HG03103 (cell line): ENCODE results near the gene NPAS3.

ENCODE experiments used
- ATAC-seq: cut with Tn5 transposase; IDR thresholded peaks from one replicate; pipeline ENCODE4 v1.9.1; 2021; ENCODE audit warnings: low read depth; ENCODE audit not compliant: unreplicated experiment

Gene NPAS3

DNA sequence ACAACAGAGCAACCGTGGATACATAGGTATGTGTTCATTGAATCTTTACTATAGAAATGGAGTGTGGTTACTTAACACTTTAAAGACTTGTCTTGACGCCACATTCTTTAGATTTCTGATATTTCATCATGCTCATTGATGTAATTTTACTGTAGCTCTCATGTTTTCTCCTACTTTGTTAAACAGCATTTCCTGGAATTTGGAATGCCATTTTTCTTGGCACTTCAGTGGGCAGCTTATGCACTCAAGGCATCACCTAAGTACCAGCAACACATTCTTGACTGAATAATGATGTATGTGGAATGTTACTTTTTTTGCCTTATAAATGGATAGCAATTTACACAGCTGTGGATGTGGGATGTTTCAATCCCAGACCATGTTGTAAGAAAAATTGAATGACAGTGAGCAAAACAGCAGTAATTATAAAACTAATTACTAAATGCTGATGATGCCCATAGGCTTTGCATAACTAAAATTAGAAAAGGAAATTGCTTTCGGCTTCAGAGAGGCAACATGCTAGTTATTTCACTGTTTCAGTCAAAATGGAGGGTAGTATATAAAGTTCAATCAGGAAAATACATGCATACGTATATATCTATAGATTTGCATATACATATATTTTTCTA is 298.5 kb downstream of the NPAS3 start:
- ATAC-seq: no peak

DNA sequence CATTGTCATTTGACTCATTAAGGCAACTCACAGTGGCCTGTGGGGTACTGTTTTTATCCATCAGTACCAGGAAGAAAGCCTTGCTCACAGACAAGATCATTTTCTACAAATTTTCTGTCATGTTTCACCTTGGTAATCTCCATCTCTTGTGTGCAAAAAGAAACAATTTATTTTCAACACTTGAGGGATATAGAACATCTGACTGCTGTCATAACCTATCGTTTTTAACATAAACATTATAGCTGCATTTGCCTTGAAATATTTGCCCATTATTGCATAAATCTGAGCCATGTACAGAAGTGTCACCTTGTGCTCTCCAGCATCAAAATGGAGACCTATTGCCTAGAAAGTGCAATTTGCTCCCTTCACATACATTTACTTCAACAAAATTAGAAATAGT is 300.8 kb downstream of the NPAS3 start:
- no peak for ATAC-seq

GRCh38 chr14:33240466-33240865 is 301.8 kb downstream of the NPAS3 start:
- no peak for ATAC-seq

GRCh38 chr14:33241331-33241730 is 302.7 kb downstream of the NPAS3 start:
- ATAC-seq: no peak

DNA sequence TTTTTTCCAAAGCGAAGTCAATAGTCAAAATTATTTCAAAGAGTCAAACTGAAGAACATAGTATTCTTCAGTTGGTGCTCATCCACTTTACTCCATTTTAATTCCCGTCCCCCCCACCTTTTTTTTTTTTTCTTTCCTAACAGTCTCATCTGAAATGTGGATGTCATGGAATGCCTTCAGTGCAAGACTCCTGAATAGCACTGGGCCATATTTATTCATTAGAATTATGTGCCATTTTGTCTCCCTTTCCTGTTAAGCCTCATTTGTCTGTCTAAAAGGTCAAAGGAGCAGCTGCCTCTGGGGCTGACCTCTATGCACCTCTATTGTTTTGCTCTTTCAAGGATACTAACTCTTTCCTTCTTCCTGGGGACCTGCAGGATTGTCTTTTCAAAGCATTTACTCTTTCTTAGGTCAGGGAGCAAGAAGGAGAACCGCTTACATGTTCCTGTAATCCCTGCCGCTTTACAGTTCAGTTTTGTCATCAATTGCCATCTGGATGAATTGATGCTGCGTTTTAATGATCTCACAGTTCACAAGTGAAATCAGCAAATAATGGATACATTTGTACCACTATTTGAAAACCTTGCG is 310.6 kb downstream of the NPAS3 start:
- ATAC-seq: no peak

DNA sequence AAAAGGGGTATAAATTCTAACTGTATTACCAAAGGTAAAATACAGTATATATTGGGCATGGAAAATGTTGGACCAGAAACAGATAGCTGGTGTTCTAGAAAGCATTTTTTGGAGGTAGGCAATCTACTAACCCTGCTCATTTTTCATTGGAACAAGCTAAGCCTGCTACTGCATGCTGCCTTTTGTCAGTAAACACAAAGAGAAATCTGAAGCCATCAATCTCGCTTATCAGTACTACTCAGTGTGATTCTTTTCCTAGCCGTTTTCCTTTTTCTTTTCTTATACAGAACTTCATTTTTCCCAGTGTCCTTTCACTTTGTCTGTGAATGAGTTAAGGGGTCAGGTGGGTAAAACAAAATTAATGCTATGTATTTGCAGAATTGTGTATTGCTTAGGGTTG is 312.3 kb downstream of the NPAS3 start:
- no peak for ATAC-seq

GRCh38 chr14:33254342-33254741 is 315.7 kb downstream of the NPAS3 start:
- ATAC-seq: no peak

GRCh38 chr14:33254861-33255395 is 316.2 kb downstream of the NPAS3 start:
- no peak for ATAC-seq

- ATAC-seq: no peak
Measured at GRCh38 chr14:33257796-33258195, 319.1 kb downstream of the NPAS3 start.

DNA sequence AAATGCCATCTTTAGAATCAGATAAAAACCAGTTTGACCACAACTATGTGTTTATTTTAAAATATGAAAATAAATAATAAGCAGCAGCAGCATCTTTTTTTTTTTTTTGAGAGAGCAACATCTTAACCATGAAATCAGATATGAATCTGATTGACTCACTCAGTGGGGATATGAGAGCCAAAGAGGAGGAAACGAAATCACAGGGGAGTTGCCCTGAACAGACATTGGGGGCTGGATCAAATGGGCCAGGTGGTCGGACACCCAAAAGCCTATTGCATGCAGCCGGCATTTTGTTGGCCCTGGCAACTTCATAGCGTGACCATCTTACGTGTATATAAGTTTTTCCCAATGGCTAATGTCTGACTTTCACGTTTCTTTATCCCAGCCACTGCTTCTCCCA is 321.1 kb downstream of the NPAS3 start:
- ATAC-seq: no peak

DNA sequence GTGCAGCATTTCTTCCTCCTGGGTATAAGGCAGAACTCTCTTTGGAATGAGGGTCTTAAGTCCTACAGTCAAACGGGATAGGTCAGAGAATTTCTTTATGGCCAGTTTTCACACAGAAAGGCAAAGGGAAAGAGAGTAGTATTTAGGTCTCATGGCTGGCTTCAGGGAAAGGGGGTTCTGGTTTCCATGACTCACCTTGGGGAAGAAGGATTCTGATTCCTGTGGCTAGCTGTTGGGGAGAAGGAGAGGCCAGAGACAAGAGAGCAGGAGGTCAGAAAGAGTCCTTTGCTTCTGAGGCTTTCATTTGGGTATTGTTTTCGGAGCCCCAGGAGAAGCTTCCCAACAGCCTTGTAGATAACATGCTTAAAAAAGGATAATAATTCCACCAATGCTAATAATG is 332.5 kb downstream of the NPAS3 start:
- ATAC-seq: no peak

DNA sequence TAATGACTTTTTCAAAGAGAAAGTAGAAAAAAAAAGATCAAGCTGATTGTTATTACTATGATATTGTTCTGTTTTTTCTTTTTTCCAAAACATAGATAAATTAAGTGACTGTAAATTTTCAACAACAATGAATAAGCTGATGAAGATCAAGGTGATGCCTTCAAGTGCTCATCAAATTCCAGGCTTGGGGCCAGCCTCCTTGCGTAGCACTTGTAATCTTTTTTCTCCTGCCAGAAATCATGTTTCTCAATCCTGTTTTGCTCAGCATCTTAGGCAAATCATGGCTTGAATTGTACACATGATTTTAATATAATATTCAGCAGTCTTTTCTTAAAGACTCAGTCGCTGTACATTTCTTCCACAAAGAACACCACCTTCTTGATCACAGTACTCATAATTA is 333.2 kb downstream of the NPAS3 start:
- no peak for ATAC-seq

- ATAC-seq: no peak
Measured at GRCh38 chr14:33273978-33274377, 335.3 kb downstream of the NPAS3 start.

GRCh38 chr14:33275879-33276278 is 337.2 kb downstream of the NPAS3 start:
- ATAC-seq: no peak

DNA sequence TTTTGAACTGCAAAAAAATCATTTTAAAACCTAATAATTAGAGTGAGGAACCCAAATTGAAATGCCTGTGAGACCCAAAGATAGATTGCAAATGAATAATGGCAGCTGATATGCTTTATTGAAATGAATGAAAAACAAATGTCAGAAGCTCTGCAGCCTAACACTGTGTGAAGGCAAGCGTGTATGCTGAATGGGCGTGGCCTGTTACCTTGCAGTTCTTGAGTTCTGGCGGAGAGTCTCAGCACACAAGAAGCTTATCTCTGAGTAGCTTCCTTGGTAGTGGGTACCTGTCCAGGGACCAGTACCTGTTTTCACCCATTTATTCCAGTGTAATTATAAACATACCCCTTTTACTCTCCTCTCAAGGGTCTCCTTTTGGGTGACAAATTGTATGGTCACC is 341.2 kb downstream of the NPAS3 start:
- no peak for ATAC-seq

DNA sequence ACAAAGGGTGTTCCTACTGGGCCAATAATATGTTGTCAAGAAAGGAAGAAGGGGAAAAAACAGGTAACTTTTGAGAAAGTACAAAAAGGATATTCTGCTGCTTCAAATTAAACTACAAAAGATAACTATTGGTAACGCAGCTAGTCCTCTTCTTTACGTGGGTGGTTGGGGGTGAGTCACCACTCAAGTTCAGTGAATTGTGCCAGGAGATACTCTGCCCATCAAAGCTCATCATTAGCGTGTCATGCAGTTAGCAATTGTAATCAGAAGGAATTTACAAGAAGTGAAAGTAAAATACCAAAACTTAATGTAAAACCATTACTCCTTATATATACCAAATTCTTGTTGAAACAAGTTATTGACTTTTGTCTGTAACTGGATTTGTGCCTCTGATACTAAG is 342.0 kb downstream of the NPAS3 start:
- no peak for ATAC-seq

DNA sequence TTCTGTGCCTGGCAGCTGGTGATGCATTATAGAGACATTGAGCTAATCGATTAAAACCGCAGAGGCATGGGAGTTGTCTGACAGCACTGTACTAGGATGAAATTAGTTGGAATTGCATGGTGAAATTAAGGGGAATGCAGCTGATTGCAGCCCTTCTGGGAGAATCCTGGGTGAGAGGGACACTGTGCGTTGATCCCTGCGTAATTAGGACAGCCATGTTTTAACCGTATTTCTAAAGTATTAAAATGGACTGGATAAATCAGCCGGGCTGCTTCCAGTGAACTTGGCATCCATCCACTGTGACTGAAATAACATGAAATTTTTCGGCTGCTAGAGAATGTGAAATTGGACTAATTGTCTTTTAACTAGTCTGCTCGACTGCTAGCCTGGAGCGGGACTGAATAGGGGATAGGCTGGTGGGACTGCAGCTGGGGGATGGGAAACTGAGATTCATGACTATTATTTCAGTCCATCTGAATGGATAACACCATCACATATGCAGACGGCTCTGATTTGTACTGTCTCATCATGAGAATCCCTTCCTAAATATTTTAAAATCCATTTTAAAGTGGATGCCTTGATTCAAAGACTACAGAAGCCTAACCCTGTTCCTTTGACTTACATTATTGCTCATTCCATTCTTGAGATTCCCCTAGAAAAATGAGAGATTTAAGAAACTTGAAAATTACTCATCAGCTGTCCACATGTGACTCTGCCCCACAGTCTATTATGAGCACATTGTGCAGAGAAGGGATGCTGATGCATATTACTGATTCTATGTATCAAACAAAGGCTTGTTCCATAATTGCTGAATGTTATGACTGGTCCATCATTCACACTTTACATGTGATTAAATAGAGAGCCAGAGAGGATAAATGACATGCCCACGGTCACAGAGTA is 343.9 kb downstream of the NPAS3 start:
- no peak for ATAC-seq

GRCh38 chr14:33285902-33286700 is 347.4 kb downstream of the NPAS3 start:
- no peak for ATAC-seq

DNA sequence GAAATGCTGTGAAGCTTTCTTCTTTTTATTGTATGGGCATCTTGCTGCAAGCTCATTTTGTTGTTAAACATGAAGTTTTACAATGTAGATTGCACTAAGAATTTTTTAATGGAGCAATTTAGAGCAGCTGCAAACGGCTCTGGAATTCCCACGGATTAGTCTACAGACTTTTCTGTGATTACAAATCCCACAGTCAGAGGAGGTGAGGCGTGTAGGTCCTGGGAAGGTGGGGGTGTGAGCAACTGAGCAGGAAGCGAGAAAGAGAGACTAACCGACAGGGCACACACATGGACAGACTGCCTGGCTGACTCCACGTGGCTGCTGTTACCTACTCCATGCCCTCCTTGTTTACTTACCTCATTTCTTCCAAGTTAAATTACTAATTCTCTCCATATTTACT is 348.5 kb downstream of the NPAS3 start:
- ATAC-seq: no peak

- no peak for ATAC-seq
Measured at GRCh38 chr14:33290641-33291040, 352.0 kb downstream of the NPAS3 start.
